Femur (tissue), 1 donor: ENCODE measurements around the gene ATP10B.

ENCODE experiments used
- DNase-seq: peaks from one replicate; pipeline ENCODE4 v3.0.0-alpha.2; 2017

The ATP10B gene

GRCh38 chr5:160629003-160629402 is 223.0 kb downstream of the ATP10B start:
- no peak for DNase-seq

GRCh38 chr5:160628619-160628968 is 223.4 kb downstream of the ATP10B start:
- DNase-seq: no peak

- DNase-seq: no peak
Measured at GRCh38 chr5:160627921-160628618, 223.9 kb downstream of the ATP10B start.

- no peak for DNase-seq
Measured at GRCh38 chr5:160626322-160626721, 225.7 kb downstream of the ATP10B start.

- no peak for DNase-seq
Measured at GRCh38 chr5:160621526-160621925, 230.5 kb downstream of the ATP10B start.

GRCh38 chr5:160620401-160620800 is 231.6 kb downstream of the ATP10B start:
- DNase-seq: no peak

- DNase-seq: no peak
Measured at GRCh38 chr5:160619381-160619780, 232.6 kb downstream of the ATP10B start.

GRCh38 chr5:160618286-160618685 is 233.7 kb downstream of the ATP10B start:
- DNase-seq: no peak

- DNase-seq: no peak
Measured at GRCh38 chr5:160616712-160617497, 235.1 kb downstream of the ATP10B start.

- DNase-seq: no peak
Measured at GRCh38 chr5:160614136-160614535, 237.9 kb downstream of the ATP10B start.

GRCh38 chr5:160605266-160605665 is 246.7 kb downstream of the ATP10B start:
- DNase-seq: no peak

- no peak for DNase-seq
Measured at GRCh38 chr5:160604484-160604883, 247.5 kb downstream of the ATP10B start.

GRCh38 chr5:160602744-160603143 is 249.3 kb downstream of the ATP10B start:
- DNase-seq: no peak

GRCh38 chr5:160601046-160601445 is 251.0 kb downstream of the ATP10B start:
- no peak for DNase-seq

GRCh38 chr5:160573318-160573717 is 278.7 kb downstream of the ATP10B start:
- DNase-seq: no peak

- DNase-seq: no peak
Measured at GRCh38 chr5:160567031-160567705, 284.8 kb downstream of the ATP10B start.

- DNase-seq: no peak
Measured at GRCh38 chr5:160565376-160565775, 286.6 kb downstream of the ATP10B start.

GRCh38 chr5:160556846-160557245 is 295.2 kb downstream of the ATP10B start:
- DNase-seq: no peak

- no peak for DNase-seq
Measured at GRCh38 chr5:160555971-160556631, 295.9 kb downstream of the ATP10B start.

GRCh38 chr5:160555581-160555970 is 296.4 kb downstream of the ATP10B start:
- DNase-seq: no peak

- no peak for DNase-seq
Measured at GRCh38 chr5:160550075-160550474, 301.9 kb downstream of the ATP10B start.

- no peak for DNase-seq
Measured at GRCh38 chr5:160548949-160549645, 302.9 kb downstream of the ATP10B start.

- no peak for DNase-seq
Measured at GRCh38 chr5:160547872-160548271, 304.1 kb downstream of the ATP10B start.
